ENCODE measurements around the gene RUBCN. TPM values are rescaled to one million over a fixed set of nuclear protein-coding genes. Genes with fewer than 3 reads are reported as not detected.

RUBCN gene
- total and polyA plus RNA-seq, 5 experiments from 2014 or later = 20.3 to 70.3 (median 23.6) TPM

DNA sequence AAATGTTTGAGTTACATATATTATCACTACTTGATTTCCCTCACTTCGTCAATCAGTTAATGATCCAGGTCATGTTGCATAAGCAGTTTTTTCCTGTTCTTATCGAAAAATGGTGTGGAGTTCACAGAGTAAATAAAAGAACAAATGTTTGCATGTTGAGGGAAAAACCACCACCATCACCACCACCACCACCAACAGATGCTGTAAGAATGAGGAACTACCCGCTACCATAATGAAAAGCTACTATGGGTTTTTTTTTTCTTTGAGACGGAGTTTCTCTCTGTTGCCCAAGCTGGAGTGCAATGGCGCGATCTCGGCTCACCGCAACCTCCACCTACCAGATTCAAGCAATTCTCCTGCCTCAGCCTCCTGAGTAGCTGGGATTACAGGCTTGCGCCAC is 27.6 kb downstream of the RUBCN start:
- Mint-ChIP-seq H3K4me1 (peaks cover 10 to 35% (median 20%) of the 10 kb centered on the region in 4 donors), H3K36me3 (peaks cover 0 to 24% (median 12%) of the 10 kb centered on the region in 3 donors), H3K27ac (peak overlapping the region in 3 of 10 donors; percentile 8 to 64 (median 57)), H3K27me3 (no peaks in the 10 kb centered on the region), H3K4me3 (no peak overlapping the region), H3K9me3 (no peaks in the 10 kb centered on the region)
- ATAC-seq (no peak), DNase-seq (no peak)
- POLR2A ChIA-PET = interaction anchor here (0.6 kb wide), 1 partner anchor 10 kb away, joined by 4 read pairs; no protein-coding TSS in a partner anchor

DNA sequence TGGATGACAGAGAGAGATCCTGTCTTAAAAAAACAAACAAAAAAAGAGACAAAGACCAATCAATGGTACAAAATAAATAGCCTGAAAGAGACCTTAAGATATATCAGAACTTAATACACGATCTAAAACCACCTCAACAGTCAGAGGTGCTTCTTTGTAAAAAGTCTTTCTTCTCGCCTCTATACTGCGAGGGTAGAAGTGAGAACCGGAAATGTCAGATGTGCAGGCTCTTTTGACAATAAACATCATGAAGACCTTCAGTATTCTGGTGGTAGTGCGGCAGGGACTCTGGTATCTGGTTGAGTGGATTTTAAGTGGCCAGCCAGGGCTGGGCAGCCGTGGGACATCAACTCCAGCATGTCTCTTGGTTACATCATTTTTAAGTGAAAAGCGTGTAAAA is 30.0 kb downstream of the RUBCN start:
- POLR2A ChIA-PET = no interaction called here
- Mint-ChIP-seq H3K36me3 (peaks cover 0 to 43% (median 21%) of the 10 kb centered on the region in 3 donors), H3K27me3 (no peaks in the 10 kb centered on the region), H3K4me3 (peak overlapping the region in 2 of 10 donors; percentile 26 to 75), H3K4me1 (peaks cover 0 to 16% (median 1%) of the 10 kb centered on the region in 4 donors), H3K9me3 (no peaks in the 10 kb centered on the region), H3K27ac (peak overlapping the region in 7 of 10 donors; percentile 24 to 89 (median 87))
- DNase-seq (no peak), ATAC-seq (no peak)

DNA sequence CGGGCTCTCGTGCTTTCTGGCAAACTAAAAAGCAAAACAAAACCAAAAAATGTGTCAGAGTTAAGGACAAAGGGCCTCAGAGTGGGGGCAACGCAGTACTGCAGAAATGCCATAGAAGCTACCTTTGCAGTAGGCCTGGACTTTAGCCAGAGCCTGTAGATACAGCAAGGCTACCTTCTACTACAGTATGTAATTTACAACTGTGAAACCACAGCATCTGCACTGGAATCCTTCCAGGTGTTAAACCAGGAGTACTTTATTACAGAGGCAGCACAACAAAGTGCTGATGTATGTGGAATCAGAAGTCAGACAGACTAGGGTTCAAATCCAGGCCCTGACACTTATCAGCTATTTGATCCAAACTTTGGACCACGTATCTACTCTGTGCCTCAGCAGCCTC is 34.9 kb downstream of the RUBCN start:
- Mint-ChIP-seq H3K27ac (peak overlapping the region in 1 of 10 donors; percentile 38), H3K4me3 (no peak overlapping the region), H3K9me3 (no peaks in the 10 kb centered on the region), H3K36me3 (peaks cover 18 to 78% (median 50%) of the 10 kb centered on the region in 3 donors), H3K4me1 (peaks cover 0 to 5% (median 3%) of the 10 kb centered on the region in 4 donors), H3K27me3 (no peaks in the 10 kb centered on the region)
- ATAC-seq (no peak), DNase-seq (no peak)
- POLR2A ChIA-PET = no interaction called here

DNA sequence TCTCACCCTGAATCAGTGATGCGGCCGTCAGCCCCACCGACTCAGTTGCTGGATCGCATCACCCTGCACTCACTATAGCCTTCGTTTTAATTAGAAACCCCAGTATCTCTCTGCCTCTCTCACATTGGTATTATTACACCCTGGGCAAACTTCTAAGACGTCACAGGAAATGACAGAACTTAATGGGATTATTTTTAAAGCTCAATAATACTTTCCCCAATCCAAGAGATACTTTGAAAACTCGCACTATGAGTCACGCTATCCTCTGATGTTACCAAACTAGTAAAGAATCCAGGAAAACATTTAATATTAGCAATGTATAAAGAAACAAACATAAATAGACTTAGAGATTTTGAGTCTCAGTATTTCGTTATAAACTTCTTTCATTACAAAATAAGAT is 36.6 kb downstream of the RUBCN start:
- Mint-ChIP-seq H3K27ac (peak overlapping the region in 1 of 10 donors; percentile 15), H3K4me1 (peaks cover 0 to 3% (median 1%) of the 10 kb centered on the region in 4 donors), H3K4me3 (no peak overlapping the region), H3K27me3 (no peaks in the 10 kb centered on the region), H3K9me3 (no peaks in the 10 kb centered on the region), H3K36me3 (peaks cover 23 to 88% (median 59%) of the 10 kb centered on the region in 3 donors)
- ATAC-seq (no peak), DNase-seq (no peak)
- POLR2A ChIA-PET = no interaction called here

DNA sequence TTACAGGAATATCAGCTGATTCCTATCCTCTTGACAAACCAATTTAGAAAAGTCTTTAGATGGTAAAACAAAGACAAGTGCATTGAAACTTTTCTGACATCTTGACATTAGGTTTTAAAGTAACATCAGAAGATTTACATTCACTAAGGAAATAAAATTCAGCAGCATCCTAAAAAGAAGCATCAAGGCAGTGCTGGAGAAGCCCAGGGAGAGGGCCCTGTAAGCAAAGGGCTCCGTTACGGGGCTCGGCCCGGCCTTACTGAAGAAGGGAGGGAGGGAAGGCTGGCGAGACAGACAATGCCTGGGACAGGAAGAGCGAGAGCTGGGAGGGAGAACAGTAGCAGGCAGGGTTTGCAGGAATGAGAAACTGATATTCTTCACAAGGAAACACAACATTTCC is 39.3 kb downstream of the RUBCN start:
- Mint-ChIP-seq H3K27me3 (no peaks in the 10 kb centered on the region), H3K9me3 (no peaks in the 10 kb centered on the region), H3K36me3 (peaks cover 23 to 90% (median 57%) of the 10 kb centered on the region in 3 donors), H3K4me1 (peaks cover 0 to 3% (median 1%) of the 10 kb centered on the region in 4 donors), H3K27ac (peak overlapping the region in 2 of 10 donors; percentile 46 to 70), H3K4me3 (no peak overlapping the region)
- no peak for DNase-seq
- ATAC-seq = no peak
- POLR2A ChIA-PET = no interaction called here

DNA sequence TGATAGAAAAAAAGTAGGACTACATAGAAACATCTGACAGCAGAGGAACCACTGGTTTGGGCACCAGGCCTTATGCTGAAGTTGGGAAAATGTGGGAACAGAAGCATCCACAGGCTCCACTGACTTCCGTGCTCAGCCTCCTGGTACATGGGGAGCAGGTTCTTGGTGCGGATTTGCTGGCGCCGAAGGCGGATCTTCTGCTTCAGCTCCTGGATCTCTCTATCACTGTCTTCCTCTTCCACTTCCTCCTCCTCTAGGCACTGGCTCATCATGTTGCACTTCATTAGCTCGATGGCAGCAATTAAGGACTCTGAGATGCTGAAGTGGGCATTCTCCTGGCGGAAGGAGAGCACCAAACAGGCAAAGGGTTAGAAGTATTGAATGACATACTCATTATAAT is 42.5 kb downstream of the RUBCN start:
- no peaks in the 10 kb centered on the region for H3K9me3 Mint-ChIP-seq
- no peak overlapping the region for H3K4me3 Mint-ChIP-seq
- ATAC-seq (no peak), DNase-seq (no peak)
- H3K36me3 Mint-ChIP-seq = peaks cover 23 to 90% (median 45%) of the 10 kb centered on the region in 3 donors
- H3K27me3 Mint-ChIP-seq = no peaks in the 10 kb centered on the region
- H3K27ac Mint-ChIP-seq = peak overlapping the region in 1 of 10 donors; percentile 10
- H3K4me1 Mint-ChIP-seq = peaks cover 0 to 3% (median 1%) of the 10 kb centered on the region in 4 donors
- POLR2A ChIA-PET = no interaction called here

DNA sequence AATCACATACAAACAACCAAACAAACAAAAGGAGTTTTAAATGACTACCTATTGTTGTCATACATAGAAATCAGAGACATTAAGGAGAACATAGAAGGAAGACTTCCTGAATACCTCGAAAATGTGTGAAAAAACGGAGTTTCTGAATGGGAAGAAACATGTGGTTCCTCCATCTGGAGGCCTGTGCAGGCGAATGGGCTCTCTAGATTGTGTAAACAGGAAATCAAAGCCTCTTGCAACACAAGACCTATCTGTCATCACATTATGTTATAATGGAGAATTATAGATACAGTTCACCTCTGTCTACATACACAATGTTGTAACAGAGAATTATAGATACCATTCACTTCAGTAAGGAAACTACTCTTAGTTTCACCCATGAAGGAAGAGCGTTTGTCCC is 44.1 kb downstream of the RUBCN start:
- no peaks in the 10 kb centered on the region for H3K27me3 Mint-ChIP-seq

DNA sequence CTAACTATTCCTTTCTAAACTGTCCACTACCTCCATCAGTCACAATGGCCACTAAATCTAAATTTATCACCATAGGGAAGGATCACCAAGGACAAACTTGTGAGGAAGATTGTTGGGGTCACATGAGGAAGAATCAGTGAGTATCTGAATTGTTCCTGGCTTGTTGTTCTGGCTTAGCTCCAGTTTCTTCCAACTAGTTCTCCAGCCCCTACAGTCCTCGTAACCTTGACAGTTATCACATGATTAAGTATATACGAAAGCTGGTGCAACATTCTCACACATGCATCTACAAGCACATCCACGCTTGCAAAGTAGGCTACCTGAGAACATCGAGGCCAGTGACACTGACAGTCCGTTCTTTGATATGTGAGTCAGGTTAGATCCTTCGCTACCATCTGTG is 46.0 kb downstream of the RUBCN start:
- Mint-ChIP-seq H3K36me3 (peaks cover 0 to 86% (median 23%) of the 10 kb centered on the region in 3 donors), H3K27me3 (no peaks in the 10 kb centered on the region), H3K4me3 (no peak overlapping the region), H3K4me1 (peaks cover 0 to 1% (median 0%) of the 10 kb centered on the region in 4 donors), H3K27ac (peak overlapping the region in 1 of 10 donors; percentile 29), H3K9me3 (no peaks in the 10 kb centered on the region)
- no peak for ATAC-seq
- DNase-seq = no peak
- POLR2A ChIA-PET = no interaction called here

More for the DNA sequence above, 44.1 kb downstream of the RUBCN start:
- POLR2A ChIA-PET = no interaction called here
- no peaks in the 10 kb centered on the region for H3K9me3 Mint-ChIP-seq
- ATAC-seq = no peak
- H3K27ac Mint-ChIP-seq = peak overlapping the region in 3 of 10 donors; percentile 9 to 47 (median 19)
- H3K4me1 Mint-ChIP-seq = peaks cover 0 to 2% (median 0%) of the 10 kb centered on the region in 4 donors
- no peak for DNase-seq
- H3K4me3 Mint-ChIP-seq = no peak overlapping the region
- H3K36me3 Mint-ChIP-seq = peaks cover 12 to 92% (median 38%) of the 10 kb centered on the region in 3 donors

DNA sequence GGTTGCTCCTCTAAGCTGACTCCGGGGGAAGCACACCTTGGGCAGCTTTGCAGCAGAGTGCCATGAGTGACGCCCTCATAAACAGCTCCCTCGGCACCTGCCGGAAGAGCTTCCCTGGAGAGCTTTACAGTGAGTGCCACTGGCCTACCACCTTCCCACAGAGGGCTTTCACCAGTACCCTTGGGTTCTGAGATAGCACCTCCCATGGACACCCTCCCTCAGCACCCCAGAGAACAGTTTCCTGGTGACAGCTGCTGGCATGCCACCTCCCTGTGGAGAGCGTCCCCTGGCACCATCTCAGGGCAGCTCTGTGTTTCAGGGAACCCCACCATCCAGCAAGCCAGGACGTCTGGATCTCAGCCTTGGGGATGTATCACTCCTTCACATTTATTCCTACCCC is 49.1 kb downstream of the RUBCN start:
- POLR2A ChIA-PET = no interaction called here
- DNase-seq (no peak), ATAC-seq (no peak)
- no peaks in the 10 kb centered on the region for H3K27me3 Mint-ChIP-seq
- peaks cover 0 to 4% (median 0%) of the 10 kb centered on the region in 4 donors for H3K4me1 Mint-ChIP-seq
- no peaks in the 10 kb centered on the region for H3K9me3 Mint-ChIP-seq
- no peak overlapping the region for H3K4me3 Mint-ChIP-seq
- peak overlapping the region in 1 of 10 donors; percentile 21 for H3K27ac Mint-ChIP-seq
- peaks cover 0 to 71% (median 13%) of the 10 kb centered on the region in 3 donors for H3K36me3 Mint-ChIP-seq

DNA sequence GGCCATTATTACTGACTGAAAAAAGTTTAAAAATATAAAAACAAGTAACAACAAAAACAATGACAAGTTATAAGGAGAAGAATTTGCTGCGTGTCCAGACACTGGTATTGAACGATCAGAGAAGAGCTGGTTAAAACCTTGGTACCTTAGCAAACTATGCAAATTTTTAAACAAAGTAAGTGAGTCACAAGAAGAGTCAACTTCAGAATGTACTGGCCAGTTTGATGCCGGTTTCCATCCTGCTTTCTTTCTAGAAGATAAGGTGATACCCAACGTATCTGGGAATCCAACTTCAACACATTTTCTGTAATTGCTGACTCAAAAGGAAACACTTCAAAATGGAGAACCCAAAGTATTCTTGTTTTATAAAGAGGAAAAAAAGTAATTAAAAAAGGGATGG is 49.8 kb downstream of the RUBCN start:
- H3K9me3 Mint-ChIP-seq = no peaks in the 10 kb centered on the region
- H3K4me3 Mint-ChIP-seq = no peak overlapping the region
- POLR2A ChIA-PET = interaction anchor here (0.6 kb wide), 1 partner anchor 219 kb away, joined by 3 read pairs; no protein-coding TSS in a partner anchor
- ATAC-seq (no peak), DNase-seq (no peak)
- peak overlapping the region in 1 of 10 donors; percentile 27 for H3K27ac Mint-ChIP-seq
- H3K27me3 Mint-ChIP-seq = no peaks in the 10 kb centered on the region
- peaks cover 0 to 4% (median 0%) of the 10 kb centered on the region in 4 donors for H3K4me1 Mint-ChIP-seq
- H3K36me3 Mint-ChIP-seq = peaks cover 0 to 71% (median 17%) of the 10 kb centered on the region in 3 donors

DNA sequence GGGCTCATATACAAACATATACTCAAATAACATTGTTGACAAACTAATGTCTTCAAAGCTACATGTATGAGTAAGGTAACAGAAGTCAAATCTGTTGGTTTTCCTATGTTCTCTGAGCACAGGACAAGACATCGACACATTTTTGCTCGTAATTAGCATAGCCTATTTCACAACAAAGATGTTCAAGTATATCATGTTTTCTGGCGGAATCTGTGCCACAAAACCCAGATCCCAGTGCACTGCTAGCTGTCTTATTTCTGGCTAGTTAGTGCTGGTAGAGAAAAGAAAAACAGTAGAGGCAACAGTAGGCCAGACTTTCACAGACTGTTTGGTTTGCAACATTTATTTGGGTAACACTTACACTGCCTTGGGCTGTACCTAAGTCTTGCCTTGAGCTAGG is 51.2 kb downstream of the RUBCN start:
- Mint-ChIP-seq H3K27me3 (no peaks in the 10 kb centered on the region), H3K27ac (no peak overlapping the region), H3K9me3 (no peaks in the 10 kb centered on the region), H3K36me3 (peaks cover 0 to 71% (median 20%) of the 10 kb centered on the region in 3 donors), H3K4me1 (peaks cover 0 to 4% (median 1%) of the 10 kb centered on the region in 4 donors), H3K4me3 (no peak overlapping the region)
- POLR2A ChIA-PET = no interaction called here
- ATAC-seq (no peak), DNase-seq (no peak)

DNA sequence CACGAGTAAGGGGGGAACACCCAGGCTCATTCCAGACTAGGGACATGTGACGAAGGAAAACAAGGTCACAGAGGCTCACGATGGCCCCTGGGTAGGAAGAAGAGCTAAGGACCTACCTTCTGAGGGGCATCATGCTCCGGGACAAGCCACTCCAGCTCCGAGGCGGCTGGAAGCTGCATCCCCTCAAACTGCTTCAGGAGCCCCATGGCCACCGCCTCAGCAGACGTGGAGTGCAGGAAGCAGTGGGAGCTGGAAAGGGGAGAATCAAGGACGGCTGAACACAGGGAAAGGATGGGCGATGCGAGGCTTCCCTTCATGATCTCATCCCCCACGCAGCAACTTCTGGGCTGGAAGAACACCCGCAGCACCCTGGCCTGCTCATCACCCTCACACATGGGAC is 53.5 kb downstream of the RUBCN start:
- Mint-ChIP-seq H3K9me3 (no peaks in the 10 kb centered on the region), H3K27ac (no peak overlapping the region), H3K36me3 (peaks cover 0 to 55% (median 15%) of the 10 kb centered on the region in 3 donors), H3K4me3 (no peak overlapping the region), H3K27me3 (no peaks in the 10 kb centered on the region), H3K4me1 (peaks cover 0 to 4% (median 1%) of the 10 kb centered on the region in 4 donors)
- POLR2A ChIA-PET = no interaction called here
- ATAC-seq (no peak), DNase-seq (no peak)

DNA sequence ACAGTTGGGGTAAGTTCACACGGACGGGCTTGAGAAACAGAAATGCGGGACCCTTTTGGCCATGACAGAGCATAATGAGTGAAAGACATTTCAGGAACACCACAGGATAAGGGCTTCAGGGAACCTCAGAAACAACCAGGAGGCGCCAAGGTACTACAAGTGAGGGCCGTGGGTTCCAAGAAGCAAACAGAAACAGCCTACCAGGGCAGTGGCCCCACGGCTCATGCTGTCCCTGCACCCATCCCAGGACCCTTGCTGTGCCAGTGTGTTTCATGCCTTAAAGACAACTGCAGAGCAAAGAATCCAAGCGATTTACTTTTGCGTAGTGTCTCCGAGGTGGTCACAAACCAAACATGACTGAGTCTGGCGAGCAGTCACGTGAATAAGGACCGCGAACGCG is 54.0 kb downstream of the RUBCN start:
- ATAC-seq = no peak
- H3K27ac Mint-ChIP-seq = peak overlapping the region in 3 of 10 donors; percentile 35 to 56 (median 40)
- POLR2A ChIA-PET = no interaction called here
- H3K4me3 Mint-ChIP-seq = no peak overlapping the region
- no peak for DNase-seq
- no peaks in the 10 kb centered on the region for H3K27me3 Mint-ChIP-seq
- peaks cover 0 to 4% (median 1%) of the 10 kb centered on the region in 4 donors for H3K4me1 Mint-ChIP-seq
- H3K36me3 Mint-ChIP-seq = peaks cover 0 to 54% (median 15%) of the 10 kb centered on the region in 3 donors
- no peaks in the 10 kb centered on the region for H3K9me3 Mint-ChIP-seq

Data from naive thymus-derived CD8-positive, alpha-beta T cell (primary cell).